ENCODE measurements around the gene GLP2R.

DNA sequence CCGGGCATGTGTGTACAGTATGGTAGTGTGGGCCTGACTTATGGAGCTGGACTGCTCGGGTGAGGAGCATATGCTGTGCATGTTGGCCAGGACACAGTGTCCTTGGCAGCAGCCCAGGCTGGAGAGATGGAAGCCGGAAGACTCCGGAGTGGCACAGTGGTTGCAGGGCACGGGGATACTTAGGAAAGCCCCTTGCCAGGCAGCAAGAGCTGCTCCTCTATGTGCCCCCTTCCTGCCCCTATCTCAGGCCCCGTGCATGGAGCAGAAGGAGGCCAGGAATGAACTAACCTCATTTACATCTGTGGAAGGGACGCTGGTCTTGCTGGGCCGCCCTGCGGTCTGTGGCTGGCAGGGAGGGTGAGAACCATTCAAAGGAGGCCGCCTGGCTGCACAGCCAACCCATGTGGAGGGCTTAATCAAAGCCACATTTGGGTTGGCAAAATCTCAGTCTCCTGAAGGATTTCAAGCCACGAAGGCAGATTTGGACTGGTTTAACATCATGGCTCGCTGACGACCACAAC is 111.6 kb downstream of the GLP2R start:
- no peak for TF ChIP-seq ELF4 (IDR thresholded peaks at IDR 0.05)
- no peak for TF ChIP-seq ARNT (IDR thresholded peaks at IDR 0.05)
- TF ChIP-seq ZNF384 (IDR thresholded peaks at IDR 0.05), result no peak
